Stimulated activated CD8-positive, alpha-beta memory T cell treated with anti-CD3 and anti-CD28 coated beads, Interleukin-7, amount 100 ng/mL, for 24 hours (primary cell): ENCODE measurements around the gene CCL15.
A peak's percentile ranks its signal among the peaks of the same experiment; 100 is the strongest.

Experiments used
- DNase-seq: peaks from one replicate; pipeline ENCODE4 v3.0.0-alpha.2; 2020; ENCODE audit warnings: low read depth

Gene CCL15

DNA sequence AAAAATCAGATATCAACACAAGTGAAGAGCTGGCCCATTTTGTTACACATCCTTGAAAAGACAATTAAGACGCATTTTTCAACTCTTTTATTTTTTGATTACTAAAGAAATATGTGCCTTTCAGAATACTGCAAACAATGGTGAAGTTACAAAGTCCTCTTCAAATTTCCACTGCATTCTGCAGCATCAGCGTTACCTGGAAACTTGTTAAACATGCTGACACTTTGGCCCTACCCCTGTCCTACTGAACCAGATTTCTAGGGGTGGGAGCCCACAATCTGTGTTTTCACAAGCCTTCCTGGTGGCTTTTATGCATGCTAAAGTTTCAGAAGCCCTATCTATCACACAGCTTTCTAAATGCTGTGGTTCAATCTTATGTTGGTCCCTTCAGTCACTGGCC is 10.3 kb downstream of the CCL15 start:
- no peak for DNase-seq

DNA sequence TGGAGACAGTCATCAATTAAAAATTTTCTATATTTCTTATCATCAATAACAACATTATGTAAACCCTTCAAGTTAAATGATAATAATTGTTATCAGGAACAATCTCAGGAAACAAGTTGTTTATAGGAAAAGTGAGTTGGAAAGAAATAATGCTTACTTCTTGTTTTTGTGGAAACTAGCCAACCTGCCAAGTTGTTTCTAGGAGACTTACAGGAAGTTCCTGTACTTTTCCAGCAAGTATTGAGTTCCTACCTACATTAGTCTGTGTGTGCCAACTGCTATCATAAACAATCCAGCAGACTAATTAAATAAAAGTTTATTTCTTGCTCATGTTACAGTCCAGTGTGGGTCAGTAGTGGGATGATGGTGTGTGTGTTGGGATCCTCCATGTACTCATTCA is 13.2 kb downstream of the CCL15 start:
- no peak for DNase-seq

DNA sequence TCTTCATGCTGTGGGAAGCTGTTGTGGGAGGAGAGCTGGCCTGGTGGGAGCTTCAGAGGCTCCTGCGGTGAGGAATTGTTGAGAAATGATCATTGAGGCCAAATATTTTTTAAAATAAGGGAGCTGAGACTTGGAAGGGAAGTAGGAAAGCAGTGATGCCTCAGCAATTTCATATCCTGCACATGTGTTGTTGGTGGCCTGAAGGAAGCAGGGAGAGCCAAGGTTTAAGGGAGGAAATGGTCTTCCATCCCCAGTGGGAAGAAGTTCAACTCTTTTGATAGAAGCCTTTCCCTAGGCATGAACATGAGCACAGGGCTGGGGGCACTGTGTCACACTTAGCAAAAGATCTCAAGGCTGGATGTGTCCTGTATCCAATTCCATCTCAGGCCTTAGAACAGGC is 14.7 kb downstream of the CCL15 start, which contains the start of gene CCL14:
Gene CCL14 (minus strand): TSS at position 87 of the 400 bp plus-strand sequence. CDS start 80 bp downstream, at position 7.
- no peak for DNase-seq

DNA sequence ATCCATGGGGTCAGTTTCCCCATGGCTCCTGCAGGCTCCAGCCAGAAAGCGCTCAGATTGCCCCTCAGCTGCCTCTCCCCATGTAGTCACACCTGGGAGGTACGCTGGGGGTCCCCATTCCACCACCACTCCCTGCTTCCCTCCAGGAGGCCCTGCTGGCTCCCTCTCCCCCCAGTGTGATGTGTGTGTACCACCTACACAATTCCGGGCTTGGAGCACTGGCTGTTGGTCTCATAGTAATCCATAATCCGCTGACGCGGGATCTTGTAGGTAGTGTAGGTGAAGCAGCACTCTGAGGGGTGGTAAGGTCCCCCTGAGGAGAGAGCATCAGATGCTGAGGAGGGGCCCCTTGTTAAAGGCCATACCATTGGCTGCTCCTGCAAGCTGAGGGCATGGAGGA is 17.2 kb downstream of the CCL15 start:
- no peak for DNase-seq

DNA sequence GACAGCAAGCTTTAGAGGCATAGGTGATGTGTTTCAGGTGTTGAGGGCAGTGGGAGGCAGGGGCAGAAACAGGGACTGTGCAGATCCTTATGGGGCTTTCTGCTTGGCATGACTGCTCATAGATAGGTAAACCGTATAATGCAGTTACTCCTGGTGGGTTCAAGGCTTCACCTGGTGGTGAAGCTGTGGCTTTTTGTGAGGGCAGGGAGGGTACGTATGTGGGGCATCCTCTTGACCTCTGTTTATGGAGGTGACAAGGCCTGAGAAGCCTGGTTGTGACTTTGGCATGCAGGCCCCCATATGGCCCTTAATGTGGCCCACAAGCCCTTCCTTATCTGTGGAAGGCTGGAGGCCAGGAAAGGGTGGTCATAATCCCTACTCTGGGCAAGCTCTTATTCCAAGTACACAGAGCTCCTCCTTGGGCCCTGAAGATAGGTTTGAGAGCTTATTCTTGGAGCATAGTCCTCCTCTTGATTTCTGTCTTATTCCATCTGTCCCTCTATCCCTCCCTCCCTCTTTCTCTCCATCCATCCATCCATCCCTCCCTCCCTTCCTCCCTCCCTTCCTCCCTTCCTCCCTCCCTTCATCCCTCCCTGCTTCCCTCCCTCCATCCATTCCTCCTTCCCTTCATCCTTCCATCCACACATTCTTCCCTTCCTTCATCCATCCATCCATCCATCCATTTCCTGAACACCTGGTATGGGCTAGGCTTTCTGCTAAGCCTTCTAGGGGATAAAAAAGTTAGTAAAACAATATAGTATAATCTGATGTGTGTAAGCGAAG is 18.8 kb downstream of the CCL15 start:
- DNase-seq: no peak

DNA sequence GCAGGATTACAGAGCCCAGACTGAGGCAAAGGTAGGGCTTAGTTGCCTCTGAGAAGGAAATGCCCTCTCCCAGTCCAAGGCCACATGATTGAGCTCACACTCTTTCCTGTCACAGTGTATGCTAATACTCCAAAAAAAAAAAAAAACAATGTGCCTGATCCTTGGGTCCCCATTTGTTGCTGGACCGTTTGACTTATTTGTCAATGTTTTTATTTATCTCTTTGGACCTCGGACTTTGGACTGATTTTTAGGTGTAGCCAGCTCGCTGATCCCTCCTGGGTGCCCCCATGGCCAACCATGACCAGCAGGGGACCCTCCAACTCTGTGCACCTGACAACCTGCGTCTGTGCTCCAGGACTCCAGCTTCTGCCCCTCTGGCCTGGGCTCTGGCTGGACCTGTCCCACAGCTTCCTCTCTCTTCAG is 19.4 kb downstream of the CCL15 start:
- DNase-seq: no peak

DNA sequence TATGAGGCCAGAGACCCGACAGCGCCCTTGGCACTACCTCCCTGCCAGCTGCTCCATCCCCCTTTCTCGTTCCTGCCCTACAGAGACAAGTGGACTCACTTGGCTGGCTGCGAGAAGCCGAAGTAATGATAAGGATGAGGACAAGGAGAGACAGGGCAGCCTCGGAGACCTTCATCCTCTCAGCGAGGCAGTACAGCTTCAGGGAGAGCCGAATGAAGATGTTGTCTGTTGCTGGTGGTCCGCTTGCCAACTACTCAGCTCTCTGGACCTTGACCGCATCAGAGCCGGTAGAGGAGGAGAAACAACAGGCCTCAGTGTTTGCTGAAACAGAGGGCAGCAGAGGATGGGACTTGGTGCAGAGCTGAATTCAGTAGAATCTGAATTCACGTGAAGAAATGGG is 20.1 kb downstream of the CCL15 start, which contains the start of gene CCL16:
Gene CCL16 (minus strand): TSS at position 252 of the 400 bp plus-strand sequence. CDS start 77 bp downstream, at position 175.
- DNase-seq: no peak

DNA sequence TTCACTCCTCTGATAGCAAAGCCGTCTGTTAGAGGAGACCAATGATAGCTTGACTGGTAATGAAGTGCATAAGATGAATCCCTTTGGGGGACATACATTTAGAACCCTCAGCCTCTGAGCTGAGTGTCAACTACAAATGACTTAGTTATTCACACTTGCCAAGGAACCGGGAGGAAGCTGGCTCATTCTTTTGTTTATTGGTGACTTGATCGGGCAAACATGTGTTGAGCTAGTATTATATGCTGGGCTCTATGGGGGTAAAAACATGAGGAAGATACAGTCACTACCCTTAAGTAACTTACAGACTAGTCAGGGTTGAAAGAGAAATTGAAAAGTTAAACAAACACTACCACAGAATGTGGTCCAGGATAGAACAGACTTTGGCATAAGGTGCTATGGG is 23.0 kb downstream of the CCL15 start:
- no peak for DNase-seq

DNA sequence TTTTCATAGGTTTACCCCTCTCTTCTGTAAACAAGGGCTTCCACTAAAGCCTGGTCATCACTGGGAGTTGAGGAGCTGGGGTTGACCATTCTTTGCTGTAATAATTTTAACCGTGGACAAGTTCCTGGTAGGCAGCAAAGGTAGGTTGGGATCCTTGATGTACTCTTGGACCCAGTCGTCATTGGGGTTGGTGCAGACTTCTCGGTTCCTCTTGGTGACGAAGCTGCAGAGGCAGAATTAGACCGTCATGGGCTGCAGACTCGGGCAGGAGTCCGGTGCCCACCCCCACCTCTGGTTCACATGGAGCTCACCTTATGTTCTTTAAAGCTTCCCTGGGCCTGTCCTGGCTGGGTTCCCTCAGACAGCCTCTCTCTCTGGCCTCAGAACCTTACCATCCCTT is 23.8 kb downstream of the CCL15 start:
- DNase-seq: no peak

DNA sequence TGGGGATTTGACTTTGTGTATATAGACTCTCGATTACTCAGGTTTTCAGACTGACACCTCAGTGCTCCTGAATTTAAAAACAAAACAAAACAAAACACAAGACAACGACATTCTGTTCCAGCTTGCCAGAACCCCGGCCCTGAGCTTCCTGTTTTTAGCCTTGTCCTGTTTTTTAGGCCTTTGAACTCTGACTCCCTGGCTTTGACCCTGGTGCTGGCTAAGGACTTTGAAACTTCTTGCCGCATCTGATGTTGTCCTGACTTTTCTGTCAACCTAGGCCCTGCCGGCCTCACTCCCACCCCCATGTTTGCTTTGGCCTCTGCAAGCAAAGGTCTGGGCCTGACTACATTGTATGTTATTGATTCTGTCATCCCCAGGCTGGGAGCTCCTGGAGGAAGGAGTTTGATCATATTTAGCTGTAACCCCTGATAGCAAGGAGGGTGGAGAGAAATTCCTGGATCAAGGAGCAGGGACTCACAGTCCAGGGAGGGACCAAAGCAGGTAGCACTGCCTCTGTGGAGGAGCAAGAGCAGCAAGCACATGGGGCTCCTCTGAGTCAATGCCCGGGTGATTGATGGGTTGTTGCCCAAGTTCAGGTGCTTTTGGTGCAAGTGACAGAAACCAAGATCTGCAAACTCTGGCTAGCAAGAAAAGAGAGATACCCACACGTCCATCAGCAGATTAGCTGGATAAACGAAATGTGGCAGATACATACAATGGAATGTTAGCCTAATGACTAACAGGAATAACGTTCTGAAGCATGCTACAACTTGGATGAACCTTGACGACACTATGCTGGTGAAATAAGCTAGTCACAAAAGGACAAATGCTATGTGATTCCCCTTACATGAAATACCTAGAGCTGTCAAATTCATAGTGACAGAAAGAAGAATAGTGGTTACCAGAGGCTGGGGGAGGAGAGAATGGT is 27.8 kb downstream of the CCL15 start:
- no peak for DNase-seq

DNA sequence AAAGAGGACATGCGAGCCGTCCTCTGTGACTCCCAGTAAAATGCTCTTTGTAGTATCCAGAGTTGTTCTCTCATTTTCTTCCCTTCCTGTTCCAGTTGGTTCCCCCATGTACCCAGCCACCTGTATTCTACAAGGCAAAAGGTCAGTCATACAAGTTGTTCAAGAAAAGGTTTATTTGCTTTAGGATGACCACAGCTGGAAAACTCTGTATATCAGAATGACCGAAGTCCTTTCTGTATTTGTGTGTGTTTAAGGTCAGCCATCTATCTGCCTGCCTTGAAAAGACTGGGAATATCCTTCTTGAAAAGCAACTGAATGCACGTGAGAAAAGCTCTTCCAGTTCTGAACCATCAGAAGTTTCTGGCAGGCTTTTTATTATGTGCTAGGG is 28.4 kb downstream of the CCL15 start:
- DNase-seq: no peak

DNA sequence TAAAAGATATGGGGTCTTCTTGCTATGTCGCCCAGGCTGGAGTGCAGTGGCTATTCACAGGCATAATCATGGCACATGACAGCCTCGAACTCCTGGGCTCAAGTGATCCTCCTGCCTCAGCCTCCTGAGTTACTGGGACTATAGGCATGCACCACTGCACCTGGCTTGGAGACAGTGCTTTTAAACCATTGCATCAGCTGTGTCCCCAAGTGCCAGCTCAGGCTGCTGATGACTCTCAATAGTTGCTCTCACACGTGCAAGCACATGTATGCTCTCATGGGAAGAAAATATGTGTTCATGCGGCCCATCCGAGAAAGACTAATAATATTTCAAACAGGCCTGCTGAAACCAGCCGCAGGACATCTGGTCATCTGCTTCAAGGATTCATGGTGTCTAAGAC is 28.8 kb downstream of the CCL15 start:
- no peak for DNase-seq

DNA sequence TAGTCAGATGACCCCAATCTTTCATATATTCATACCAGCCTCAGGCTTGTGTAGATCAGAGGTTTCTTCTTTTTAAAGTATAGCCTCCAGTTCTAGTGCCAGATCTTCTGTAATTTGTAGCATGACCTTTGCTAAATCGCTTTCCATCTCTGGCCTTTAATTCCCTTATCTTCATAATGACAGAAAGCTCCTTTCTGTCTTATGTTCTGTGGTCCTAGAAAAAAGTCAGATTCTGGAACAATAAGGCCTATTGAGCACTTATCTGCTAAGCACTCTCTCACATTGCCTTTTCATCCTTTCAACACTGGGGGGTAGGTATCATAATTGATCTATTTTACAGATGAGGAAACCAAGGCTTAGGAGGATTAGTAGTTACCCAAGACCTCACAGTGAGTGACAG is 29.3 kb downstream of the CCL15 start:
- DNase-seq: no peak

DNA sequence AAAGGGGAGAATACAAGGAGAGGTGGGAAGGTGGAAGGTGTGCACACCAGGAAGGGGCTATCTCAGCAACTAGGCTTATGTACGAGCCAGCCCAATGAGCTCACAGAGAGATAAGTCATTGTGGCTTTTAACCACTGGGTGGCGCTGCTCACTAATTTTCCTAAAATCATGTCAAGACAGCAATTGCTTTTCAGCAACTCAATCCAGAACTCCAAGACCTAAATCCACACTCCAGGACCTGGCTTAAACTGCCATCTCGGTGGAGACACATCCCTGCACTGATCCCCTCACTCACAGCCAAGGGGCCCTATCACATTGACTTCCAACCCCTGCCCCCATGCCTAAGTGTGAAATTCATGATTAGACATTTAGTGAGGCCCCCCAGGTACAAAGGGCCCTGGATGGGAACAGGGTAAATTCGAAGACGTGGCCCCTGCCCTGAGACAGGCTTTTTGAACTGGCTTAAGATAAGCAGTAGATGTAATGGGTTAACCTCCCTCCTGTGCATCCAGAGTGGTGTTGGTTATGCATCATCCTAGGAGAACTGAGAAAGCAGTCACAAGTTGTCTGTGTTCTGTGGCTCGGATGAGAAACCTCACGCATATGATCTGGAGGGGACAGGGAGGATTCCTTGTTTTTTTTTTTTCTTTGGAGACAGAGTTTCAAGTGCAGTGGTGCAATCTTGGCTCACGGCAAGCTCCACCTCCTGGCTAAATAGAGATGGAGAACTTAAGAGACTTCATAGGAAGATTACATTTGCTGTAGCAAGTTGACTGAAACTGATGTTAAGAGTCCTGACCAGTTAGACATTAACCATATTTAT is 31.6 kb downstream of the CCL15 start:
- DNase-seq: peak; percentile 61

DNA sequence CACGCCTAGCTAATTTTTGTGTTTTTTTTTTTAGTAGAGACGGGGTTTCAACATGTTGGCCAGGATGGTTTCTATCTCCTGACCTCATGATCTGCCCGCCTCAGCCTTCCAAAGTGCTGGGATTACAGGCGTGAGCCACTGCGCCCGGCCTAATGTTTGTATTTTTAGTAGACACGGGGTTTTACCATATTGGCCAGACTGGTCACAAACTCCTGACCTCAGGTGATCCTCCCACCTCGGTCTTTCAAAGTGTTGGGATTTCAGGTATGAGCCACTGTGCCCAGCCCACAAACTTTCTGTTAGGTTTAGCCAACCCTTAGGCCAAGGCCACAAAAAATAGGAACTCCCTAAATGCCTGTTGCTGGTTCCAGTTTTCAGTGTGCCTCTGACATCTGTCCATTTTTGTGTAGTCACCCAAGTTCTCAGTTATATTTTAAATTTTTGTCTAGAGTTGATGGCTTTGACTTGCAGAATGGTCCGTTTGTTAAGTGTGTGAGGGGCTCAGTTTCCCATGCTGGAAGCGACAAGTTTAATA is 32.8 kb downstream of the CCL15 start:
- DNase-seq: no peak

DNA sequence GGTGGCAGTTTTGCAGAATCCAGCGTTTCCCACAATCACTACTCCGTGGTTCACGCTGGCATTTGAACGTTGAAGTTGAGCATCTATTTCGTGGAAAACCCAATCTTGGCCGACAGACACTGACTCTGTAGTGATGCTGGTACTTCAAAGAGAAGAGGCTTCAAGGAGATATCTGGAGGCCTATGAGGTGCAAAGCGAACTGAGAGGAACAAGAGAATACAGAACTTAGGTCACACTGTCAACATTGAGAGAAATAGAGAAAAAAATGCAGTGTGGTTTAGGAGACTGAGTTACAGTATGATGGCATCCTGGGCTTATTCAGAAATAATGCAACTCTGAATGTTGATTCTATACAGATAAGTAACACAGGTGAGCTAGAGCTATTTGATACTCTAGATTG is 36.1 kb downstream of the CCL15 start:
- no peak for DNase-seq

DNA sequence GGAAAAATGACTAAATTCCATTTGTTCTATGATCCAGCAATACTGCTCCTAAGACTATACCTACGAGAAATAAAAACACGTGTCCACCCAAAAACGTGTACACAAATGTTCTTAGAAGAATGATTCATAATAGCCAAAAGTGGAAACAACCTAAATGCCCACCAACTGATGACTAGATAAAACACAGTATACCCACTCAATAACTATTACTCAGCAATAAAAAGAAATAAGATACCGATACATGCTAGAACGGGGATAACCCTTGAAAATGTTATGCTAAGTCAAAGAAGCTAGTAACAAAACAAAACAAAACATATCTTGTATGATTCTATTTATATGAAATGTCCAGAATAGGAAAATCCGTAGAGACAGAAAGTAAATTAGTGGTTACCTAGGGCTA is 37.7 kb downstream of the CCL15 start:
- no peak for DNase-seq

DNA sequence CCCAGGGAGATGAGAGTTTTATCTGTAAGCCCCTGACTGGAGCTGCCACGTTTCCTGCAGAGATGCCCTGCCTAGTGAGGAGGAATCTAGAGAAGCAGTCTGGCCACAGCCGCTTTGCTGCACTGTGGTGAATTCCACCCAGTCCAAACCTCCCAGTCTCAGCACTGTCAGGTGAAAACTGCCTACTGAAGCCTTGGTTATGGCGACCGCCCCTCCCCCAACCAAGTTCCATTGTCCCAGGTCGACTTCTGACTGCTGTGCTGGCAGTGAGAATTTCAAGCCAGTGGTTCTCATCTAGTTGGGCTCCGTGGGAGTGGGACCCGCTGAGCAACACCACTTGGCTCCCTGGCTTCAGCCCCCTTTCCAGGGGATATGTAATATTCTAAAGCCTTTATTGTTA is 47.6 kb downstream of the CCL15 start:
- DNase-seq: no peak

DNA sequence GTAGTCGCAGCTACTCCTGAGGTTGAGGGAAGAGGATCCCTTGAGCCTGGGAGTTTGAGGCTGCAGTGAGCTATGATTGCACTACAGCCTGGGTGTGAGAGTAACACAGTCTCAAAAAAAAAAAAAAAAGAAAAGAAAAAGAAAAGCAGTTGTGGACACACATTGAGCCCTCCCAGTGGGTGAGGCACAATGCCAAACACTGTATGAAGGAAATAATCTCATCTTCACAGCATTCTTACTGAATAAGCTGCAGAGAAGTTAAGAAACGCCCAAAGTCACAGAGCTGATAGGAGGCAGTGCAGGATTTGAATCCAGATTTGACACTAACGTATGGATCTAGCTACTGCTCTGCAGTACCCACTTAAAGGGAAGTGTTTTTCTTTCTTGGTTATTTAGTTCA is 52.0 kb downstream of the CCL15 start:
- DNase-seq: no peak

DNA sequence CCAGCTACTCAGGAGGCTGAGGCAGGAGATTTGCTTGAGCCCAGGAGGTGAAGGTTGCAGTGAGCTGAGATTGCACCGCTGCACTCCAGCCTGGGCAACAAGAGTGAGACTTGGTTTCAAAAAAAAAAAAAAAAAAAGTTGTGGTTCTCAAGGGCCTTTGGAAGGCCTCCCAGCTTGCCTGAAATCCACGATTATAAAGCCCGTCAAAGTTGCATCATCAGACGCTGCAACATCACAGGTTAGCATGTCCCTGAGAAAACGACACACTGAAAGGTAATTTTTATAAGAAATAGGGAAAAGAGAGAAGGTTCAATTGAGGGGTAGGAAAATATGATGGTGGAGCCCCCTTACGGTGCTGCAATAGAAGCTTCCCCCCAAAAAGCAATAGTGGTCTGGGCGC is 53.3 kb downstream of the CCL15 start:
- DNase-seq: no peak
